COLO829 (cell line): ENCODE results near the gene BEAN1.
"Not testable (repeated sequence)": the region's sequence is repeated elsewhere in the genome, so short reads cannot be mapped to it uniquely, and the experiment has no call there.

Source experiments
- DNase-seq: peaks from one replicate; pipeline ENCODE4 v3.0.0; 2012; ENCODE audit warnings: low spot score

Gene BEAN1

GRCh38 chr16:66441586-66442375 lies 14.7 kb downstream of the BEAN1 start:
- no peak for DNase-seq

- DNase-seq, result no peak
Observed at GRCh38 chr16:66442502-66443268, 15.6 kb downstream of the BEAN1 start.

GRCh38 chr16:66443269-66443652 lies 16.2 kb downstream of the BEAN1 start:
- no peak for DNase-seq

GRCh38 chr16:66444049-66444481 lies 17.0 kb downstream of the BEAN1 start:
- no peak for DNase-seq

- DNase-seq, result no peak
Observed at GRCh38 chr16:66446737-66447136, 19.6 kb downstream of the BEAN1 start.

- no peak for DNase-seq
Observed at GRCh38 chr16:66447491-66447890, 20.4 kb downstream of the BEAN1 start.

- no peak for DNase-seq
Observed at GRCh38 chr16:66451548-66451947, 24.5 kb downstream of the BEAN1 start.

- not testable (repeated sequence) for DNase-seq
Observed at GRCh38 chr16:66453230-66453629, 26.1 kb downstream of the BEAN1 start.

GRCh38 chr16:66454751-66455150 lies 27.7 kb downstream of the BEAN1 start:
- DNase-seq, result no peak

- no peak for DNase-seq
Observed at GRCh38 chr16:66455970-66456369, 28.9 kb downstream of the BEAN1 start.

- no peak for DNase-seq
Observed at GRCh38 chr16:66457888-66458287, 30.8 kb downstream of the BEAN1 start.

- DNase-seq, result no peak
Observed at GRCh38 chr16:66458292-66458691, 31.2 kb downstream of the BEAN1 start.

GRCh38 chr16:66458853-66459252 lies 31.8 kb downstream of the BEAN1 start:
- no peak for DNase-seq

- DNase-seq, result no peak
Observed at GRCh38 chr16:66459878-66460277, 32.8 kb downstream of the BEAN1 start.

GRCh38 chr16:66460703-66461102 lies 33.6 kb downstream of the BEAN1 start:
- DNase-seq, result no peak

- DNase-seq, result peak; percentile 22
Observed at GRCh38 chr16:66462912-66463311, 35.8 kb downstream of the BEAN1 start.

- not testable (repeated sequence) for DNase-seq
Observed at GRCh38 chr16:66465946-66466345, 38.9 kb downstream of the BEAN1 start.

- not testable (repeated sequence) for DNase-seq
Observed at GRCh38 chr16:66466636-66467035, 39.5 kb downstream of the BEAN1 start.

- DNase-seq, result no peak
Observed at GRCh38 chr16:66467611-66468010, 40.5 kb downstream of the BEAN1 start.

- no peak for DNase-seq
Observed at GRCh38 chr16:66468321-66468965, 41.3 kb downstream of the BEAN1 start.

- no peak for DNase-seq
Observed at GRCh38 chr16:66469291-66469946, 42.3 kb downstream of the BEAN1 start.

- DNase-seq, result no peak
Observed at GRCh38 chr16:66469947-66470546, 43.0 kb downstream of the BEAN1 start.
